Natural killer cell (primary cell): ENCODE results near the gene PRR5. TPM values are rescaled to one million over a fixed set of nuclear protein-coding genes. Genes with fewer than 3 reads are reported as not detected.
A peak's percentile ranks its signal among the peaks of the same experiment; 100 is the strongest.

ENCODE experiments used
- ATAC-seq, 3 donors: fragments of 150-1000 bp in 2 of 3; fragments of 200-7000 bp in 1 of 3; cut with Tn5 transposase; 1 replicate in 1 of 3; 2 replicates in 2 of 3; pipeline ENCODE4 v1.10.0; 2021; ENCODE audit warnings: mild to moderate bottlenecking in 2 of 3, moderate library complexity in 2 of 3
- DNase-seq, 2 donors: peaks; one replicate each; pipeline versions ENCODE4 v3.0.0 to v3.0.0-alpha.2; 2013 to 2021; ENCODE audit warnings: mixed read lengths in 1 of 2
- H3K27ac ChIP-seq: one replicate; pipeline ENCODE4 v1.5.1; 2013; ENCODE audit warnings: mild to moderate bottlenecking, low read length
- H3K27me3 ChIP-seq: one replicate; pipeline ENCODE4 v1.6.1; 2013; ENCODE audit warnings: low read length; ENCODE audit not compliant: control insufficient read depth, insufficient read depth
- H3K36me3 ChIP-seq: one replicate; pipeline ENCODE4 v1.6.1; 2013; ENCODE audit warnings: low read length; ENCODE audit not compliant: control insufficient read depth, insufficient read depth
- H3K4me1 ChIP-seq: one replicate; pipeline ENCODE4 v1.6.1; 2013; ENCODE audit warnings: low read length; ENCODE audit not compliant: control insufficient read depth, insufficient read depth
- H3K4me3 ChIP-seq: one replicate; pipeline ENCODE4 v1.5.1; 2013; ENCODE audit warnings: low read length
- H3K9me3 ChIP-seq: one replicate; pipeline ENCODE4 v1.6.1; 2013; ENCODE audit warnings: low read length; ENCODE audit not compliant: control insufficient read depth, insufficient read depth
- H3K27ac Mint-ChIP-seq, 2 donors: one replicate each; pipeline ENCODE4 v1.8.0; 2022; ENCODE audit warnings: mild to moderate bottlenecking in 2 of 2, mixed read lengths in 2 of 2, moderate library complexity in 1 of 2
- H3K27me3 Mint-ChIP-seq, 2 donors: one replicate each; pipeline ENCODE4 v1.8.0; 2022; ENCODE audit warnings: low read depth in 2 of 2, mixed read lengths in 2 of 2
- H3K36me3 Mint-ChIP-seq: one replicate; pipeline ENCODE4 v1.8.0; 2022; ENCODE audit warnings: mixed read lengths
- H3K4me1 Mint-ChIP-seq, 2 donors: one replicate each; pipeline ENCODE4 v1.8.0; 2022; ENCODE audit warnings: mixed read lengths in 2 of 2
- H3K4me3 Mint-ChIP-seq: one replicate; pipeline ENCODE4 v1.8.0; 2022; ENCODE audit warnings: mild to moderate bottlenecking, moderate library complexity, mixed read lengths
- H3K9me3 Mint-ChIP-seq, 2 donors: one replicate each; pipeline ENCODE4 v1.8.0; 2022; ENCODE audit warnings: mixed read lengths in 2 of 2
- WGBS: methylation state at CpG from one replicate; pipeline ENCODE4 v1.1.7; 2013; ENCODE audit warnings: missing lambda C conversion rate; ENCODE audit not compliant: insufficient coverage; 5-methylcytosine and 5-hydroxymethylcytosine counted together
- intact Hi-C: fragments of 100-400 bp; cut with micrococcal nuclease; formaldehyde crosslinking; loops from one replicate; pipeline ENCODE4 v1.14.2; 2022
- total RNA-seq, 4 donors: library from RNA; stranded (reverse); fragments of 120-200 nt in 1 of 4; gene quantifications; one replicate each; pipeline versions ENCODE4 v1.2.3 to v1.2.4, GENCODE V29; 2013 to 2022
- TF ChIP-seq, protein P1 (sequence below): fragments of 200-600 bp; IDR thresholded peaks from one replicate; pipeline ENCODE4 v1.8.0; 2022; ENCODE audit warnings: antibody characterized with exemption

The PRR5 gene
- total RNA-seq, 3 donors from 2014 or later (not counting 1 experiment from before 2014, with no cell fraction given) = 92.6 to 133 (median 93.4) TPM

DNA sequence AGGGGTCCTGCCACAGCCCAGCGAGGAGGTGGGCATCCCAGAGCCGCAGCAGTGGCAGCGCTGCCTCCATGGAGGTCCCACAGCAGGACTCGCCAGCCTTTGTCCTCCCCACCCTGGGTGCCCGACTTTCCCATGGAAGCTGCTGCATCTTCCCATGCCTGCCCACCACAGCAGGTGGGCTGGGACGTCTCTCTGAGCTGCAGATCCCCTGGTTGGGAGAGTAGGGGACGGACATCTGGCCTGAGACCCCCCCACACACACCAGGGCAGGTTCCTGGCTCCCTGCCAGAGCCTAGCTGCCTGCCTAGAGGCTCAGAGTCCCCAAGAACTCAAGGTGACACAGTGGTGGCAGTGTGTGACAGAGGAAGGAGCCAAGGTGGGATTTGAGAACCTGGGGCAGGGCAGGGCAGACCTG is 21.5 kb upstream of the PRR5 start:
- Histone ChIP-seq H3K27ac (no peak overlapping the region), H3K4me3 (no peak overlapping the region), H3K36me3 (peaks cover 2% of the 10 kb centered on the region), H3K27me3 (no peaks in the 10 kb centered on the region), H3K4me1 (peaks cover 76% of the 10 kb centered on the region), H3K9me3 (no peaks in the 10 kb centered on the region)
- ATAC-seq (no peak), DNase-seq (no peak)
- no peak overlapping the region for H3K4me3 Mint-ChIP-seq
- no peaks in the 10 kb centered on the region for H3K9me3 Mint-ChIP-seq
- TF ChIP-seq, protein P1, sequence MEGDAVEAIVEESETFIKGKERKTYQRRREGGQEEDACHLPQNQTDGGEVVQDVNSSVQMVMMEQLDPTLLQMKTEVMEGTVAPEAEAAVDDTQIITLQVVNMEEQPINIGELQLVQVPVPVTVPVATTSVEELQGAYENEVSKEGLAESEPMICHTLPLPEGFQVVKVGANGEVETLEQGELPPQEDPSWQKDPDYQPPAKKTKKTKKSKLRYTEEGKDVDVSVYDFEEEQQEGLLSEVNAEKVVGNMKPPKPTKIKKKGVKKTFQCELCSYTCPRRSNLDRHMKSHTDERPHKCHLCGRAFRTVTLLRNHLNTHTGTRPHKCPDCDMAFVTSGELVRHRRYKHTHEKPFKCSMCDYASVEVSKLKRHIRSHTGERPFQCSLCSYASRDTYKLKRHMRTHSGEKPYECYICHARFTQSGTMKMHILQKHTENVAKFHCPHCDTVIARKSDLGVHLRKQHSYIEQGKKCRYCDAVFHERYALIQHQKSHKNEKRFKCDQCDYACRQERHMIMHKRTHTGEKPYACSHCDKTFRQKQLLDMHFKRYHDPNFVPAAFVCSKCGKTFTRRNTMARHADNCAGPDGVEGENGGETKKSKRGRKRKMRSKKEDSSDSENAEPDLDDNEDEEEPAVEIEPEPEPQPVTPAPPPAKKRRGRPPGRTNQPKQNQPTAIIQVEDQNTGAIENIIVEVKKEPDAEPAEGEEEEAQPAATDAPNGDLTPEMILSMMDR = no peak
- H3K36me3 Mint-ChIP-seq = no peaks in the 10 kb centered on the region
- intact Hi-C loops = loop anchor here (10.0 kb wide), 1 partner anchor 686 kb away; no protein-coding TSS in a partner anchor
- H3K27me3 Mint-ChIP-seq = no peaks in the 10 kb centered on the region
- WGBS = 77% methylated on average over 5 of the region's 7 CpGs
- no peak overlapping the region for H3K27ac Mint-ChIP-seq
- H3K4me1 Mint-ChIP-seq = peaks cover 52 to 84% of the 10 kb centered on the region in 2 donors

DNA sequence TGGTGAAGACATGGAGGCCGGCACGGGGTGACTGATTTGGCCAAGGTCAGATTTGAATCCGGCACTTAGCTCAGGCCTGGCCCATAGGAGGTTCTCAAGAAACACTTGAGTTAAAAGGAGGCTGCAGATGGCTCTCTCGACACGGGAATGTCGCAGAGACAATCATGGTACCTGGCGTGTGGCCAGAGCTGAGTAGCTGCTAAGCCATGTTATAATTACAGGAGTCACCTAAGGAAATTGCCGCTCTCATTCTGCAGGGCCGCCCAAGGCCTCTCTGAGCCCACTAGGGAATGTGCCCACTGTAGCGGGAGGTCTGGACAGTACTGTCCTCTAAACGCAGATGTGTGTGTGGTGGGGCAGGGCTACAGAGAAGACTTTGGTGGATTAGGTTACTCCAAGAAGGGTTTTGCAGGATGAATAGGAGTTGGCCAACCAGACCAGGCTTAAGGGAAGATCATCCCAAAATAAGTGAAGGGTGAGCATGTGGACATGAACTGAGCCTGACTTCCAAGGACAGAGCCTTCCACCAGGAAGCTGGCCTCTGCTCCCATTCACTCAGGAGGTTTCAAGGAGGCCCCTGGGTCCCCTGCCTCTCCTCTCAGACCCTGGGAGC is 19.3 kb upstream of the PRR5 start:
- DNase-seq = no peak
- TF ChIP-seq, protein P1 = no peak
- intact Hi-C loops = loop anchor here (10.0 kb wide), 1 partner anchor 688 kb away; no protein-coding TSS in a partner anchor

DNA sequence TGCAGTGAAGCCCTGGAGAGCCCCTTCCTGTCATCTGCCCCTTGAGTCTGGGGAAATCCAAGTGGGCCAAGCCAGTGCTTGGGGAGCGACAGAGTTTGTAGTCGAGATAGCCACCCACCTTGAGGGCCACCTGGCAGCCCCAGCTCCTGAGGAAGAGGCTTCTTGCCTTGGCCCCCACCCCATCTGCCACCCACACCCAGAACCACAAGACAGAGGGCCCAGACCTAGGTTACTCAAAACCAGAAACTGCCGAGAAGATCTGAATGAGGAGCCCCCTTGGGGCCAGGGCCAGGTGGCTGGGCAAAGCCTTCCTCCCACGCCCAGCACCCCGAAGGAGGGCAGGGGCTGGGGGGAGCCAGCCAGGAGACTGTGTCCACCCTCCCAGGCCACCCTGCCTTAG is 18.8 kb upstream of the PRR5 start:
- no peaks in the 10 kb centered on the region for H3K9me3 Mint-ChIP-seq
- H3K27ac Mint-ChIP-seq = peak overlapping the region; percentile 56 to 84
- DNase-seq = no peak
- Histone ChIP-seq H3K36me3 (peaks cover 2% of the 10 kb centered on the region), H3K9me3 (no peaks in the 10 kb centered on the region), H3K4me1 (peaks cover 63% of the 10 kb centered on the region), H3K4me3 (no peak overlapping the region), H3K27ac (peak overlapping the region; percentile 71), H3K27me3 (no peaks in the 10 kb centered on the region)
- TF ChIP-seq, protein P1 = no peak
- H3K36me3 Mint-ChIP-seq = no peaks in the 10 kb centered on the region
- intact Hi-C loops = loop anchor here (10.0 kb wide), 1 partner anchor 688 kb away; no protein-coding TSS in a partner anchor
- H3K4me3 Mint-ChIP-seq = peak overlapping the region; percentile 60
- peaks cover 47 to 74% of the 10 kb centered on the region in 2 donors for H3K4me1 Mint-ChIP-seq
- 13% methylated on average over 5 of the region's 5 CpGs for WGBS
- ATAC-seq = no peak
- H3K27me3 Mint-ChIP-seq = no peaks in the 10 kb centered on the region

More for the DNA sequence above, 19.3 kb upstream of the PRR5 start:
- no peaks in the 10 kb centered on the region for H3K9me3 Mint-ChIP-seq
- peak overlapping the region; percentile 60 for H3K4me3 Mint-ChIP-seq
- ATAC-seq = no peak
- peaks cover 48 to 78% of the 10 kb centered on the region in 2 donors for H3K4me1 Mint-ChIP-seq
- H3K36me3 Mint-ChIP-seq = no peaks in the 10 kb centered on the region
- Histone ChIP-seq H3K9me3 (no peaks in the 10 kb centered on the region), H3K36me3 (peaks cover 2% of the 10 kb centered on the region), H3K4me1 (peaks cover 69% of the 10 kb centered on the region), H3K4me3 (no peak overlapping the region), H3K27me3 (no peaks in the 10 kb centered on the region), H3K27ac (no peak overlapping the region)
- WGBS = 53% methylated on average over 11 of the region's 11 CpGs
- no peaks in the 10 kb centered on the region for H3K27me3 Mint-ChIP-seq
- H3K27ac Mint-ChIP-seq = peak overlapping the region; percentile 56 to 84
